GM20000 (cell line): ENCODE measurements around the gene KCND2.

Experiments
- DNase-seq: peaks from one replicate; pipeline ENCODE4 v3.0.0; 2012; ENCODE audit warnings: low spot score
- TF ChIP-seq, protein P1 (sequence below): IDR thresholded peaks from 2 replicates; pipeline ENCODE4 v1.5.1; 2012; ENCODE audit warnings: mild to moderate bottlenecking, control low read depth; ENCODE audit errors: extremely low read depth, missing control alignments

Gene KCND2

DNA sequence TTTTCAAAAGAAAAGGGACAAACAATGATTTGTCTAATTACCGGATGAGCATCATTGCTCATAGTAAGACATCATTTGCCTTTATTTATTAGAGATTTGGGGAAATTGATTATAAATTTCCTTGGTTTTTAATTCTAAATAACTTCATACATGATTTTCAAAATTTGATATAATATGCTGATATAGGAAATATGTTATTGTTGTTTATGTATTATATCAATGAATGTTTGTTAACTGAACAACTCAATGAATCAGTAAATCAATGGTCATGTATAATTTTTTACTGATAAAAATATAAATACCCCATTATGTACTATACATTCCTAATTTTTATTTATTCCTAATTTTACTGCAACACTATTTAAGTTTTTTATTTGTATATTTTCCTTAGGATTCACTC is 327.6 kb downstream of the KCND2 start:
- no peak for DNase-seq
- TF ChIP-seq, protein P1, sequence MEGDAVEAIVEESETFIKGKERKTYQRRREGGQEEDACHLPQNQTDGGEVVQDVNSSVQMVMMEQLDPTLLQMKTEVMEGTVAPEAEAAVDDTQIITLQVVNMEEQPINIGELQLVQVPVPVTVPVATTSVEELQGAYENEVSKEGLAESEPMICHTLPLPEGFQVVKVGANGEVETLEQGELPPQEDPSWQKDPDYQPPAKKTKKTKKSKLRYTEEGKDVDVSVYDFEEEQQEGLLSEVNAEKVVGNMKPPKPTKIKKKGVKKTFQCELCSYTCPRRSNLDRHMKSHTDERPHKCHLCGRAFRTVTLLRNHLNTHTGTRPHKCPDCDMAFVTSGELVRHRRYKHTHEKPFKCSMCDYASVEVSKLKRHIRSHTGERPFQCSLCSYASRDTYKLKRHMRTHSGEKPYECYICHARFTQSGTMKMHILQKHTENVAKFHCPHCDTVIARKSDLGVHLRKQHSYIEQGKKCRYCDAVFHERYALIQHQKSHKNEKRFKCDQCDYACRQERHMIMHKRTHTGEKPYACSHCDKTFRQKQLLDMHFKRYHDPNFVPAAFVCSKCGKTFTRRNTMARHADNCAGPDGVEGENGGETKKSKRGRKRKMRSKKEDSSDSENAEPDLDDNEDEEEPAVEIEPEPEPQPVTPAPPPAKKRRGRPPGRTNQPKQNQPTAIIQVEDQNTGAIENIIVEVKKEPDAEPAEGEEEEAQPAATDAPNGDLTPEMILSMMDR, result no peak

DNA sequence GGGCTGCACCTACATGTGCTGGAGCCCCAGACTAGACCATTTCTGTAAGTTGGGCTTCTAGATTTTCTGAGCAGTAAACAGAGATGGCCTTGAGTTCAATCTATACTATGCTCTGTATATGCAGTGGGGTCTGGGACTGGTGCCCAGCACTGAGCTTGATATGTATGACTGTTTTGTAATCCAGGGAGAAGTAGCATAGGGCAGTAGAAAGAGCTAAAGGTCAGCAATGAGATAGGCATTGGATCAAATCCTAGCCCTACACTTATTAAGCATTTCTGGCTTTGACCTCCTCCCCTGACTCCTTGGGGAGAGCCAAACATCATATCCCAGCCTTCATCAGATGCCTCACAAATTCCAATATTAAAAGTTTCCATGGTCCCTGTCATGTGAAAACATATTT is 330.4 kb downstream of the KCND2 start:
- TF ChIP-seq, protein P1, result no peak
- no peak for DNase-seq

DNA sequence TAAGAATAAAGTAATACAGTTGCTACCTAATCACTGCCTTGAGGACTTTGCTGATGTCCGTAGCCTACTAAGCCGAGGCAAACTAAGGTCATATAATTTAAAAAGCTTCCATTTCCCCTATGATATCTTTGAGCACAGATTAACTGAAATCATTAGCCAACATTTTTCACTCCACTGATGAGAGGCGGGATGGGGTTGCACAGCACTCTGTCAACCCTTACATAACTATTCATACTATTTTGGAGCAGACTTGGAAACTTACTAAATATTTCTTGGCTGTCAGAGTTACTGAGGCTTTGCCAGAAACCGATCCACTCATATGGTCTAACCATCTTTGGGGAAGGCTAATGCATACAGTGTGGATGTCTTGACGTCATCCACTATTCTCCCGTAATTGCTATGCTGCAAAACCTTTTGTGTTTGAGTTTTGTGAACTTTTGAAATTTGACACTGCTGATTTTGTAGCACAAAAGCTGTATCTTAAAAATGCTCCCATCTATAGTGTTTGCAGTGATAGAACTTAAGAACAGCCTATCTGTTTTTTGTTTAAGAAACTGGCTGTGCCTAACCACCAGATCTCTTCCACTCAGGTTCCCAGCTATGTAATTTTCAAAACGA is 336.3 kb downstream of the KCND2 start:
- TF ChIP-seq, protein P1, result no peak
- no peak for DNase-seq

DNA sequence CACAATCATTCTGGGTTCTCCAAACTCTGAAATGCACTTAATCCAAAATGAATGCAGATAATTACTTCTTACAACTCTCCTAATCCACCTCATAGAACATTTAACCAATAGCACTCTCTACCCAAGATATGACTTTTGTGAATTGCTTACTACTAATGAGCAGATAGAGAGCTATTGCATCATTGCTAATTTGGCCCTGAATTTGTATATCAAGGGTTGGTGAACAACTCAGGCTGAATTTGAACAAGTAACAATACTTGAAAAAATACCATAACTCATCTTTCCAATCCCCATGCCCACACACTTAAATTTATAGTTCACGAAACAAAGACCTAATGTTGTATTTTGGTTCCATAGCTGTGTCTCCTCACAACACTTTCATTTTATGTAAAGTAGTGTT is 339.0 kb downstream of the KCND2 start:
- TF ChIP-seq, protein P1, result no peak
- DNase-seq, result no peak

DNA sequence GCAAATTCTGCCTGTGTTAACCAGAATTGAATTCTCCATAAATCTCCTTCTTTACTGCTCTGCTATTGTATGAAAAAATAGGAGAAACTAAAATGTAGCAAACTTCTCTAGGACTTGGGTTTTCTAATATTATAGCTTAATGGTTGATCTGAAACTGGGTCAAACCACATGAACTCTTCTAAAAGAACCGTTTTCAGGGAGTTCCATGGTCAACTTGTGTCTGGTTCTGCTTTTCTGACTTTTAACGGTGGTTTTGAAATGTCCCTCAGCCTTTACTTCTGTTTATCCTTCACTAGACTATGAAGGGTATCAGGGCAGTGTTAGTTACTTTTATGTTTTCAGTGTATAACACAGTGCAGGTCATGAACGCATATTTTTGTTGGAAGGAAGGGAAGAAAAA is 342.7 kb downstream of the KCND2 start:
- TF ChIP-seq, protein P1, result no peak
- DNase-seq, result peak; percentile 6

DNA sequence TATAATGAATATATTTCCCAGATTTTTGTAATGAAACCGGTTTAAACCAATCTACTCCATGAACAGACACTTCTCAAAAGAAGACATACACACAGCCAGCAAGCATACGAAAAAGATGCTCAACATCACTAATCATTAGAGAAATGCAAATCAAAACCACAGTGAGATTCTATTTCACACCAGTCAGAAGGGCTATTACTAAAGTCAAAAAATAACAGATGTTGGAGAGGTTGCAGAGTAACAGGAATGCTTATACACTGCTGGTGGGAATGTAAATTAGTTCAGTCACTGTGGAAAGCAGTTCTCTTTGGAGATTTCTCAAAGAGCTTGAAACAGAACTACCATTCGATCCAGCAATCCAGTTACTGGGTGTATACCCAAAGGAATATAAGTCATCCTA is 344.3 kb downstream of the KCND2 start:
- no peak for DNase-seq
- TF ChIP-seq, protein P1, result no peak

DNA sequence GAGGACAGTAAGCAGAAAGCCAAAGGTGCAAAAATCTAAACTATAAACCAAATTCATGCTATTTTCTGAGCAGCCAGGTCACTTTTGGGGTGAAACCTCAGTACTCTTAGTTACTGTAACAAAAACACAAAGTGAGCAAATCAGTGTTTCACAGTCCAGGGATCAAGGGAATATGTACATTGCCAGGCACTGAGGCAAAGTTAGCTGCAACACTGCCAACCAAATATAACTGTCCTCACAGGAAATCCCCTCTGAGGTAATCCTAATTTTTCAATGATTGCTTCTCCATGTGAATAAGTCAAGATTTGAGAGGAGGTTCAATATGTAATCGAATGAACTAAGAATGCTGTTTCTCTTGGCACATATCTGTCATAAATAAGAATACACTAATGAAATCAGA is 355.3 kb downstream of the KCND2 start:
- TF ChIP-seq, protein P1, result no peak
- DNase-seq, result no peak
